RPMI8226 (cell line): ENCODE results near the gene DGLUCY.
"Not testable (repeated sequence)": the region's sequence is repeated elsewhere in the genome, so short reads cannot be mapped to it uniquely, and the experiment has no call there.

ENCODE experiments used
- DNase-seq: peaks from one replicate; pipeline ENCODE4 v3.0.0-alpha.2; 2015

Gene DGLUCY

DNA sequence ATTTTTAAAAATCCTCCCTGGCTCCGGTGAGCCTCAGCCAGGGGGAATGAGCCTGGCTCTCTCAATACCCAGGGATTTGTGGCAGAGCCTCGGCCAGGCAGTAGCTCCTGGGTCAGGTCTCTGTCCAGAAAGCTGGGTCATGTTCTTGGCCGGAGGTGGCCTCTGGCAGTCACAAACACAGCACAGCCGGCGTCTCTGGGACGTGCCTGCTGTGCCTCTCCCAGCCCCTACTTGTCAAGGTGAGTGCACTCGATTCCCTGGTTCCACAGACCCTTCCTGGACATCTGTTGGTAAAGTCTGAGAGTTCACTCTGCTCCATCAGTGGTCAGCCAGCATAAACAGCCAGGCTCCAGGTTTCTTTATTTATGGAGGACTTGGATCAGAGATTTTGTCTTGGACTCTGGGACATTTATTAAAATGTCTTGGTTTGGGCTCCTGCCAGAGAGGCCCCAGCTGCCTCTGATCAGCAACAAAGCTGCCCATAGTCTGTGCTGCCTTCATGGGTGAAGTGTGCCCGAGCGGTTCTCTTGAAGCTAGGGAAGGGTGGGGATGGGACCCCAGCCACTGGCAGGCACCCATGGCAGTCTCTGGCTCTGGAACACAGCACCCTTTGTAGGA, 56.7 kb downstream of the DGLUCY start:
- no peak for DNase-seq

DNA sequence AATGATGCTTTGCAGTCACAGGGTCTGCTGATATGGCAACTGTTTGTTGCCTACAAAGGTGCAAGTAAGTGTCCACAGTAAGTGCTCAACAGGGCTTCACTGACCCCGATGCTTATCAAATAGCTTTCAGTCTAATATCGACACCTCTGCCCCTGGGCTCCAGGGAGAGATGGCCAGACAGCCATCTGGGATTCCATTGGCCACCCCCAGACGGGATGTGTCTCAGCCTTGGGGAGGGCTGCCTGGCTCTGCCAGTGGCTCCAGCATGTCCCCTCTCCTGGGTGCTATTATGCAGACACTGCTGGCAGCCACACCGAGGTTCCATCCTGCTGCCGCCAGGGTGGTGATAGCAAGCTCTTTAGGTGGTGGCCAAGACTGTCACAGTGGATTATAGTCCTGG, 57.4 kb downstream of the DGLUCY start:
- DNase-seq: no peak

DNA sequence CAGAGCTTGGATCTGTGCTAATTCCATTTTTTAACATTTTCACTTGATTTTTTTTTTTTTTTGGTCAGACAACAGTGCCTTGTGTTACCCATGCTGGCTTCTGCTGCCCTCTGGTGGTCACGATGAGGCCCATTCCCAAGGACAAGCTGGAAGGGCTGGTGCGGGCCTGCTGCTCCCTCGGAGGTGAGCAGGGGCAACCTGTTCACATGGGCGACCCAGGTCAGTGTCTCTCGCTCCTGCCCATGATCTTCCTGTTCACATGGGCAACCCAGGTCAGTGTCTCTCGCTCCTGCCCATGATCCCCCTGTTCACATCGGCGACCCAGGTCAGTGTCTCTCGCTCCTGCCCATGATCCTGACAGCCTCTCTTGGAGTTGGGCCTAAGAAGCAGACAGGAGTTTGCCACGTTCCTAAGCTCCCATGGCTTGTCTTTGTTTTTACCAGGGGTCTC, 59.4 kb downstream of the DGLUCY start:
- DNase-seq: peak; percentile 63

DNA sequence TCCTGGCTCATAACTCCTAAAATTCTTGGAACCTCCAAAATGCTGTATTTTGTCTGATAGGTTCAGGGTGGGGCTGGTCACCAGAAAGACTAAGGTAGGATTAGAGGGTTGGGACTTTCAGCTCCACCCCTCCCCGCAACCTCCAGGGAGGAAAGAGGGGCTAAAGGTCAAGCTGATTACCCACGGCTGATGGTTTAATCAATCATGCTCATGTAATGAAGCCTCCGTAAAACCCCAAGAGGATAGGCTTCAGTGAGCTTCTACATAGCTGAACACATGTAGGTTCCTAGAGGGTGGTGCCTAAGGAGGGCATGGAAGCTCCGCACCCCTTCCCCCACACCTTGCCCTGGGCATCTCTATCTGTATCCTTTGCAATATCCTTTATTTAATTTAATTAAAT, 60.0 kb downstream of the DGLUCY start:
- DNase-seq: no peak

DNA sequence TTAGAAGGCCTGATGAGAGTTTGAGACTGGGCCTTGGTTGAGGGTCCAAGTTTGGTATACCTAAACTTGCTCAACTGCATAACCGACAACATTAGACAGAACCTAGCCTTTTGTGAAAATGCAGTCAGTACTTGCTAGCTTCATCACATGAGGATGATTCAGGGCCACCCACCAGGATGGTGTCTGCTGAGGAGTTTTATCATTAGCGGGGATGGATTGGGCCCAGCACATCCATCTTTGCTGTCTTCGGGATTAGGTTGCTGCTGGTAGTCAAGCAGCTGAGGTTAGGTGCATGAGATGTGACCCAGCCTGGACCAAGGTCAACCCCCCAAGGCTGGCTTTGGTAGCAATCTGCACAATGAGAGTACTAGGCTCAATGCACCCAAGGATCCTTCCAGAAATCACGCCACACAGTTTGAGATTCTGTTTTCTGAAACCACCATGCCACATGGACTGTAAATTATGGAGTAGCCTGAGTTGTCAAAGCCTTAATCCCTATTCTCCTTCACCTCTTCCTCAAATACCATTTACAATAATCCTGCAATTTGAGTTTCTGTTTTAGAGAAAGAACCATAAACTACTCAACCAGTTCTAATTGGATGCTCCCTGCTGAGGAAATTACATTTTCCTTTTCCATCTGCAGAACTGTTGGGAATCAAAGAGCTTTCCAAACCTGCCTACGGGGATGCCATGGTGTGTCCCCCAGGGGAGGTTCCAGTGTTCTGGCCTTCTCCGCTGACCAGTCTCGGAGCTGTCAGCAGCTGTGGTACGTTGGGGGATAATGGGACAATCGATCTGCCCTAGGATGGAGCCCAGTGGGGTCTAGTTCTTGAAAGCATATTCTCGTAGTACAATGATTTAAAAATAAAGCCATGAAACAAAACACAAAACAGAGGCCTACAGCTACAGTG, 61.7 kb downstream of the DGLUCY start:
- DNase-seq: no peak

DNA sequence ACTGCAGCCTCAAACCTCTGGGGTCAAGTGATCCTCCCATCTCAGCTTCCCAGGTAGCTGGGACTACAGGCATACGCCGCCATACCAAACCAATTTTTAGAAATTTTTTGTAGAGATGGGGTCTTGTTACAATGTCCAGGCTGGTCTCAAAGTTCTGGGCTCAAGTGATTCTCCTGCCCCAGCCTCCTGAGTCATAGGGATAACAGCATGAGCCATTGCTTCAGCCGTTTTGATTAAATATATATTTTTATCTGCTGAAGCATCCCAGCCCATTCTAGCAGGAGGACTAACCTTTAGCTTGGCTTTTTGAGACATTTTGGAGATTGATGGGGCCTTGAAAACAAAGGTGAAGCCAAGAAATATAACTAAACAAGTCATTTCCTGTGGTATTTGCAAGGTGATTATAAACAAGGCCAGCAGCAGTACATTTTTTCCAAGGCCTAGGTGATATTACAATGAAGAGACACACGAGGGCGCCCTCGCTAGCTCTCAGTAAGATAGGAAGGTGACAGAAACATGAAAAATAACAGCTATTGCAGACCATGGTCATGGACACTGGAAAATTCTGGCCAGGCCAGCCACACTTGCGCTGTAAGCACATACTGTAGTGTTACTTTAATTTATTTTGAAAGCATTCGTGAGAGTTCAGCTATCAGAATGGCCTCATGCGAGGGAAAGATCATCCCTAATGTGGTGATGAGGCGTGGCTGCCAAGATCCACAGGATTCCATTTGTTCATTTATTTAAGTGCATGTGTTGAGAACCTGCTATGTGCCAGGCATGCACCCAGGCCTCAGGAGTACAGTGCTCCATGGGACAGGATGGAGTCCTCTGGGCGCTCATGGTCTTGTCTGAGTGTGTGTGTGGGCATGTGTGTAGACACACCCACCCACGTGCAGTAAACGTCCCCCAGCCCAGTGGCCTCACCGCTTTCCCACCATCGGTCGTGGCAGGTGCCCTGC, 63.5 kb downstream of the DGLUCY start:
- DNase-seq: peak; percentile 53

DNA sequence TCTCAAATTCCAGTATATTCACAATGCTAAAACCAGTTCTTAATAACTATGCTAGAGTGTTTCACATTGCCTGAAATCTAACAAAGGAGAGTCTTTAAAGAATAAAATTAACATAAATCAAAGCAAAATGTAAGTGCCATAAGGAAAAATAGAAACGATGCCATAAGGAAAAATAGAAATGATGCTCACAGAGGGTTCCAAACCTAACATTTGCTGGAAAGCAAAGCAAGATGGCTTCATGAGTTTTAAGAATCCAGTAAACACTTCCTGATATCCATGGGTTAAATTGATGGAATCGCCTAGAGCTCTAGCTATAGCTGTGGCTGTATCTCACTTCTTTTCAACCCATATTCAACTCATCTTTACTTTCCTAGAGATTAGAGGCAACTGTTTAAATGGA, 66.7 kb downstream of the DGLUCY start:
- DNase-seq: no peak

DNA sequence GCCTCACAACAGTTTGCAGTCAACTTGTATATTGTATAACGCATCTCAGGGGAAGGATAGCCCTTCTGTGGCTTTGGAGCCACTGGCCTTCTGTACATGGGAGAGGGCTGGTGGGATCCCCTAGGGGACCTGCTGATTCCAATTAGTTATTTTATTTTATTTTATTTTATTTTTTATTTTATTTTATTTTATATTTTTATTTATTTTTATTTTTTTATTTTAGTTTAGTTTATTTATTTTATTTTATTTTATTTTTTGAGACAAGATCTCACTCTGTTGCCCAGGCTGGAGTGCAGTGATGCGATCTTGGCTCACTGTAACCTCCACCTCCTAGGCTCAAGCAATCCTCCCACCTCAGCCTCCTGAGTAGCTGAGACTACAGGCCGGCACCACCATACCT, 68.9 kb downstream of the DGLUCY start:
- DNase-seq: not testable (repeated sequence)

DNA sequence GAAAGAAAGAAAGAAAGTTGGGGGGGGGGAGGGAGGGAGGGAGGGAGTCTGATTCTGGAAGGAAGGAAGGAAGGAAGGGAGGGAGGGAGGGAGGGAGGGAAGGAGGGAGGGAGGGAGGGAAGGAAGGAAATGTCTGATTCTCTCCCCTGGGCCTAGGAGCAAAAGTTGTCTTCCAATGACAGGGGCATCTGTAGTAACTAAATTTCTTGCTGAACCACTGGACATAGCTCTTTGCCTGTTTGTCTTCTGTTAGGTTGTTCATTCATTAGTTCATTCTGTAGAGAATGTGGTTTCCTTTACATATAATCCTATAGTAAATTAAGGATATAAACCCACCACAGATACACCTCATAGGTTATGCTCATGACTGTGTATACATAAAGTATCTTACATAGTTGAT, 70.7 kb downstream of the DGLUCY start:
- DNase-seq: no peak

DNA sequence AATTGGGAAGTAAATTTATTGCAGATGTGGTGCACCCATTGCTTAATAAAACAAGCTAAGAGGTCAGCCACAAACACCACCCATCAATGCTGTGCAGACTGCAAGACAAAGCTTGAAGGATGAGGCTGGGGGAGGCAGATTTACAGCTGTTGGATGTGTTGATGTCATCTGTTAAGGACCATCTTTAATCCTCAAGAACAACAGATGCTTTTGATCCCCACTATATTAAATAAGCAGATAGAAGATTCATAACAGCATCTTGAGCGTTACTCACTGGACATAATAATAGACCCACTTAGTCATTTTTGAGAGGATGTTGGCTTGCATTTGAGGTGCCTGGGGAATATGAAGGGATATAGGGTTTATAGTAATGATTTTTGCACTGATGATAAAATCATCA, 71.8 kb downstream of the DGLUCY start:
- no peak for DNase-seq

DNA sequence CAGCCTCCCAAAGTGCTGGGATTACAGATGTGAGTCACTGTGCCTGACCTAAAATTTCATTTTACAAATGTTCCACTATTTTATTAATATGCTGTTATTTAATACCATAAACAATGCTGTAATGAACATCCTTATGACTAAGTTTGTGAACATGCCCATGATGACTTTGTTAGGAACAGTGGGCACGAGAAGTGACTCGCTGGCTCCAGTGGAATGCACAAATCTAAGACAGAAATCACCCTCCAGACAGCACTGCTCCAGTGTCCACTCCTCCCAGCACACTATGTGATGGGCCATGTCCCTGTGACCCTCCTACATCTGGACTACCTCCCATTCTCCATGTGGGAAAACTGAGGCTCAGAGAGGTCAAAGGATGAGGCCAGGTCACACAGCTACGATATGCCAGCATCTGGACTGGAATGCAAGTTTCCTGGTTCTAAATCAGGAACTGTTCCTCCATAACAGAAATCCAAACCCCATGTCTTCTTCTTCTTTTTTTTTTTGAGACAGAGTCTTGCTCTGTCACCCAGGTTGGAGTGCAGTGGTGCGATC, 72.7 kb downstream of the DGLUCY start:
- no peak for DNase-seq

DNA sequence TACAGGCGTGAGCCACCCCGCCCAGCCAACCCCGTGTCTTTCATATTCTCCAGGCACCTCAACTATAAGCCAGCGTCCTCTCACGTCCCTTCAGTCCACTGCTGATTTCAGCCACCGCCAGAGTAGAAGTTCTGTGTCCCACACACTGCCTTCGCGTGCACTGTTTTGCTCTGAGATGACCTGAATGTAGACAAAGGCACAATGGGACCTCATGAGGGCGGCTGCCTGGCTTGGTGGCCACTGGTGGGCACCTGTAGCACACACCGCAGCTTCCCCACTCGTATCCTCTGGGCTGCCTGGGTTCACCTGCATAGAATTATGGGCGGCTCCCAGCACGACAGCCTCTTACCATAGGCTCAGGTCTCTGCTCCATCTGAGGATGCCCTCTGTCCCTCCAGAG, 73.4 kb downstream of the DGLUCY start:
- no peak for DNase-seq

DNA sequence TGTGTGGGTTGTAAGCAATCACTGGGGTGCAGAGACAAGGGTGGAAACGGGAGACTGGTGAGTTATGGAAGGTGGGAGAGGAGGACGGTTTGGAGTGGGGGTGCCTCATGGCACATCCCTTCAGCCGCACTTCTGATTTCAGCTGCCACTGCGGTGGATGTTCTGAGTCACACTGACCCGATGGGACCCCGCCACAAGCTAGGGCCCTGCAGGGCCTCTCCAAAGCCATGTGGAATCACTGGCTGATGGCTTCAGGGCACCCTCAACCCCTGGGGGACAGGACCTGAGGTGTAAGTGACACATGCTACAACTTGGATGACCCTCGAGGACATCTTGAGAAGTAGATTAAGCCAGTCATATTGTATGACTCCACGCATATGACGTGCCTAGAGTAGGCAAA, 77.0 kb downstream of the DGLUCY start:
- no peak for DNase-seq

DNA sequence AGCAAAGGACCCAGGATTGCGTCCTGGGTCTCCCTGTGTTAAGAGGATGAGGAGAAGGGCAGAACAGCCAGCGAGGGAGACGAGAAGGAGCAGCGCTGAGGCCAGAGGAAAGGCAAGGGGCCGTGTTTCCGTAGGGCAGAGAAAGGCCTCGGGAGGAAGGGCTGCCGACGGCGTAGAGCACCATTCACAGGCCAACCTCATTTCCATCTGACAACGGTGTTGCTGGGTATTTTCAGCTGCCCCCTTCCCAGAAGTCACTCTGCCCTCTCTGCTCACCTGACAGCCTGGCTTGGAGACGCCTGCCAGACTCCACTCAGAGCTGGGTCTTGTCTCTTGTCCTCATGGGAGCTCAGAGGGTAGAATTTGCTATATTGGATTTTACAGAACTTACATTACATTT, 79.2 kb downstream of the DGLUCY start:
- DNase-seq: no peak

DNA sequence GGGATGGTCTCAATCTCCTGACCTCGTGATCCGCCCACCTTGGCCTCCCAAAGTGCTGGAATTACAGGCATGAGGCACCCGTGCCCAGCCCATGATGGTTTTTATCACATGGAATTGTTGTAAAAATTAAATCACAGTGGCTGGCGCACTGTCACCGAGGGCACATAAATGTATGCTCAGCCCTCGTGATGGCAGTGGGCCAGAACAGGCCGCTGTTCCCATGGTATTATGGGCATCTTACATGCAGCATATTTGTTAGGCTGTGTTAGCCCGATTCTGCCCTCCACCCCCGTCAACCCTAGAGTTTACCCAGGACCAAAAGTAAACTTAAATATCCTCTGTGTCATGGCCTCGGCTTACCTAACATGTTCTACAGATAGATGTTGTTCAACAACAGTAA, 82.0 kb downstream of the DGLUCY start:
- DNase-seq: no peak

DNA sequence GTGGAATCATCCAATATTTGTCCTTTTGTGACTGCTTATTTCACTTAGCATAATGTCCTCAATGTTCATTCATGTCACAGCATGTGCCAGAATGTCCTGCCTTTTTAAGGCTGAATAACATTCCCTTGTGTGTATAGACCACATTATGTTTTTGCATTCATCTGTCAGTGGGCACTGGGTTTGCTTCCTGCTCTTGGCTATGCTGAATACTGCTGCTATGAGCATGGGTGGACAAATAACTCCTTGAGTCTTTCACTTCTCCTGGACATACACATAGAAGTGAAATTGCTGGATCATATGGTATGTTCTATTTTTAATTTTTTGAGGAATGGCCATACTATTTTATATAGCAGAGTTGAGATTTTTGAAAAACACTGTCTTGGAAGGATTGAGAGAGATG, 83.8 kb downstream of the DGLUCY start:
- no peak for DNase-seq

DNA sequence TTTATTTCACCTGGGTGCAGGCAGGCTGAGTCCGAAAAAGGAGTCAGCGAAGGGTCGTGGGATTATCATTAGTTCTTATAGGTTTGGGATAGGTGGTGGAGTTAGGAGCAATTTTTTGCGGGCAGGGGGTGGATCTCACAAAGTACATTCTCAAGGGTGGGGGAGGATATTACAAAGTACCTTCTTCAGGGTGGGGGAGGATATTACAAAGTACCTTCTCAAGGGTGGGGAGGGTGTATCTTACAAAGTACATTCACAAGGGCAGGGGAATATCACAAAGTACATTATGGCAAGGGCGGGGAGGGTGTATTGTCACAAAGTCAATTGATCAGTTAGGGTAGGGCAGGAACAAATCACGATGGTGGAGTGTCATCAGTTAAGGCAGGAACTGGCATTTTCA, 86.9 kb downstream of the DGLUCY start:
- not testable (repeated sequence) for DNase-seq

DNA sequence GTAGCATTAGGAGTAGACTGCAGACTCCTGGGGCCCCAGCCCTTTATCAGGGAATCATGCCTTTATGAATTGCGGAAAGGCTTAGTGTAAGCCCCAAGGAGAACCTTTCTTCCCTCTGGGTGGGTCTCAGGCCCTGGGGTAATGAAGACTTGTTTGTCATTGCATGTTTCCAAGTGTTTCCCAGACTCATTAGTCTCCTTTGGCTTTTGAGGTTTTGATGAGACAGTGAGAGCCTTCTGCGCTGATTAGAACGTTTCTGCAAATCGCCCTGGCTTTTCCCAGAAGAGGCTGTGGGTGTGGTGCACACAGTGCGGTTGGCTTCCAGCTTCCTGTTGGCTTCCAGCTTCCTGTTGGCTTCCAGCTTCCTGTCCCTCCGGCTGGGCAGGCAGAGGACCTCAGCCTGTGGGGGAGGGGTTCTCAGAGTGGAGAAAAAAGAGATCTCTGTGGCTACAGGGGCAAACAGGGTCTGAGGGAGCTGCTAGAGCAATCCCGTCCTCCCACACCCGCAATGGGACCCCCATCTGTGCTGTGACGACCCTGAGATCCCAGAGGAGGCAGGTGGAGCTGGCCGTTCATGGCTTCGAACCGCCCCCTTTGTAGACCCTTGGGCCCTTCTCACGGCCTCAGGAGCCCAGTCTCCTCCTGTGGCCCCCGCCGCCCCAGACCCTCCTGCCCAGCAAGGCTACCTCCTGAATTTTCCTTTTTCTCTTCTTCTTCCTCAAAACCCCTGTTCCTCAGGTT, 88.5 kb downstream of the DGLUCY start:
- DNase-seq: no peak

DNA sequence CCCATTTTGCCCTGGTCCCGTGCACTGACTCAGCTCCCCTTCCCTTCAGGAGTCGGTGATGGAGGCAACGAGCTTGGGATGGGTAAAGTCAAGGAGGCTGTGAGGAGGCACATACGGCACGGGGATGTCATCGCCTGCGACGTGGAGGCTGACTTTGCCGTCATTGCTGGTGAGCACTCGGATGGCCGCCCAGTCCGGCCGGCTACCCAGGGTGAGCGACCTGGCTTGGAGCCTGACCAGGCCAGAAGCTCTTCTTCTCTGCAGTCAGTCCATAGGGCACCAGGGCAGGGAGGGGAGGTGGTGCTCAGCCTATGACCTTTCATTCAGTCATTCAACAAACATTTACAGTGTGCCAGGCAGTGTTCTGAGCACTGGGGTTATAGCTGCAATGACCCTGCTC, 90.8 kb downstream of the DGLUCY start:
- no peak for DNase-seq

DNA sequence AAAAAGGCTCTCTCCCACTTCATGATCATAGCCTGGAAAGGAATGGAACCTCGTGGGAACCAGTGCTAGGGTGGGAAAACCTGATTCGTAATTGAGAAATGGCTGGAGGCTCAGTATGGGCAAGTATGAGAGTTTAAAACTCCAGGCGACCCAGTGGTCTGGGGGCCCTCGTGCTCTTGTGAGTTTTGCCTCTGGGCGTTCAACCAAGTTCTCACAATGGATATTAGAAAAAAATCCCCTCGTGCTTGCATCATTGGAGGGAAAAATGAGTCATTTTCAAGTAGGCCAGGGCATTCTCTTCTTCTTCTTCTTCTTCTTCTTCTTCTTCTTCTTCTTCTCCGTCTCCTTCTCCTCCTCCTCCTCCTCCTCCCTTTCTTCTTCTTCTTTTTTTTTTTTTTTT, 91.6 kb downstream of the DGLUCY start:
- DNase-seq: no peak

DNA sequence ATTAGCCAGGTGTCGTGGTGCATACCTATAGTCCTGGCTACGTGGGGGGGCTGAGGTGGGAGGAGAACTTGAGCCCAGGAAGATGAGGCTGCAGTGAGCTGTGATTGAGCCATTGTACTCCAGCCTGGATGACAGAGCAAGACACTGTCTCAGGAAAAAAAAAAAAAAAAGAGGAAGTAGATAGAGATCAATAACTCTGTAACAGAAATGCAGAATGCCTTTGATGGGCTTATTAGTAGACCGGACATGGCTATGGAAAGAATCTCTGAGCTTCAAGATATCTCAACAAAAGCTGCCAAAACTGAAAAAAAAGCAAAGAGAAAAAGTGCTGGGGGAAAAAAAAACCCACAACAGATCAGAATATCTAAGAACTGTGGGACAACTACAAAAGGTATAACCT, 93.1 kb downstream of the DGLUCY start:
- no peak for DNase-seq

DNA sequence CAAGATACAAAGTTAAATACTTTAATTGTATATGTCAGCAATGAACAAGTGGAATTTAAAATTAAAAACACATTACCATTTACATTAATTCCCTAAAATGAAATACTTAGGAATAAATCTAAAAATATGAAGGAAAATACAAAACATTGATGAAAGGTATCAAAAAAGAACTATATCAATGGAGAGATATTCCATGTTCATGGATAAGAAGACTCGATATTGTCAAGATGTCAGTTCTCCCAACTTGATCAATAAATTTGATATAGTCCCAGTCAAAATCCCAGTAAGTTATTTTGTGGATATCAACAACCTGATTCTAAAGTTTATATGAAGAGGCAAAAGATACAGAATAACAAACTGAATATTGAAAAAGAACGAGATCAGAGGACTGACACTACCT, 97.1 kb downstream of the DGLUCY start:
- DNase-seq: no peak
